HG02678 (cell line): ENCODE results near the gene PPP3CA.
A peak's percentile ranks its signal among the peaks of the same experiment; 100 is the strongest.

Source experiments
- ATAC-seq: cut with Tn5 transposase; IDR thresholded peaks from one replicate; pipeline ENCODE4 v1.9.1; 2021; ENCODE audit warnings: mild to moderate bottlenecking, moderate library complexity; ENCODE audit not compliant: unreplicated experiment

PPP3CA gene

GRCh38 chr4:101289306-101289705, 58.0 kb downstream of the PPP3CA start:
- no peak for ATAC-seq

GRCh38 chr4:101288365-101289145, 58.8 kb downstream of the PPP3CA start:
- no peak for ATAC-seq

GRCh38 chr4:101287324-101287723, 60.0 kb downstream of the PPP3CA start:
- no peak for ATAC-seq

- no peak for ATAC-seq
Measured at GRCh38 chr4:101286663-101287062, 60.7 kb downstream of the PPP3CA start.

GRCh38 chr4:101285985-101286384, 61.3 kb downstream of the PPP3CA start:
- no peak for ATAC-seq

GRCh38 chr4:101284546-101284945, 62.8 kb downstream of the PPP3CA start:
- no peak for ATAC-seq

GRCh38 chr4:101283434-101283833, 63.9 kb downstream of the PPP3CA start:
- no peak for ATAC-seq

GRCh38 chr4:101282076-101282844, 65.1 kb downstream of the PPP3CA start:
- peak; percentile 52 for ATAC-seq

- ATAC-seq: no peak
Measured at GRCh38 chr4:101280866-101281600, 66.3 kb downstream of the PPP3CA start.

GRCh38 chr4:101279377-101279871, 67.9 kb downstream of the PPP3CA start:
- ATAC-seq: peak; percentile 68

GRCh38 chr4:101277671-101278070, 69.7 kb downstream of the PPP3CA start:
- no peak for ATAC-seq

GRCh38 chr4:101276661-101277060, 70.7 kb downstream of the PPP3CA start:
- no peak for ATAC-seq

GRCh38 chr4:101274888-101275752, 72.2 kb downstream of the PPP3CA start:
- peak; percentile 57 for ATAC-seq

GRCh38 chr4:101271516-101271915, 75.8 kb downstream of the PPP3CA start:
- no peak for ATAC-seq

- ATAC-seq: no peak
Measured at GRCh38 chr4:101269682-101270081, 77.6 kb downstream of the PPP3CA start.

GRCh38 chr4:101265816-101266172, 81.5 kb downstream of the PPP3CA start:
- no peak for ATAC-seq

GRCh38 chr4:101264993-101265815, 82.1 kb downstream of the PPP3CA start:
- no peak for ATAC-seq

GRCh38 chr4:101264512-101264911, 82.8 kb downstream of the PPP3CA start:
- ATAC-seq: no peak

- no peak for ATAC-seq
Measured at GRCh38 chr4:101262683-101263082, 84.6 kb downstream of the PPP3CA start.

GRCh38 chr4:101259876-101260275, 87.5 kb downstream of the PPP3CA start:
- peak; percentile 94 for ATAC-seq
